SK-N-SH treated with all-trans-retinoic acid at 6 μM for 48 hours (cell line): ENCODE data around the gene FSD2.
A peak's percentile ranks its signal among the peaks of the same experiment; 100 is the strongest.

ENCODE experiments used
- ATAC-seq: fragments of 200-7000 bp; cut with Tn5 transposase; 3 replicates; pipeline ENCODE4 v1.9.1; 2020; ENCODE audit warnings: mild to moderate bottlenecking, moderate library complexity
- ARNTL ChIP-seq: fragments of 450-650 bp; formaldehyde crosslinking; IDR thresholded peaks from 2 replicates; pipeline ENCODE4 v1.5.0; 2020; ENCODE audit warnings: low read depth, mild to moderate bottlenecking, moderate library complexity, borderline replicate concordance
- BACH2 ChIP-seq: fragments of 250-450 bp; sonication (Bioruptor Pico); IDR thresholded peaks from 2 replicates; pipeline ENCODE4 v1.9.0; 2021; ENCODE audit warnings: mild to moderate bottlenecking, borderline replicate concordance
- CREB5 ChIP-seq: fragments of 250-450 bp; sonication (Bioruptor Pico); IDR thresholded peaks from 2 replicates; pipeline ENCODE4 v1.5.1; 2020; ENCODE audit warnings: low read depth, mild to moderate bottlenecking, moderate library complexity
- CSDC2 ChIP-seq: fragments of 250-450 bp; sonication (Bioruptor Pico); IDR thresholded peaks from 2 replicates; pipeline ENCODE4 v1.5.0; 2020; ENCODE audit warnings: mild to moderate bottlenecking, moderate library complexity
- CSRNP3 ChIP-seq: fragments of 250-450 bp; sonication (Bioruptor Pico); IDR thresholded peaks from 2 replicates; pipeline ENCODE4 v1.5.1; 2021; ENCODE audit warnings: mild to moderate bottlenecking, moderate library complexity
- GLIS3 ChIP-seq: fragments of 250-450 bp; sonication (Bioruptor Pico); IDR thresholded peaks from 2 replicates; pipeline ENCODE4 v1.5.0; 2020; ENCODE audit warnings: mild to moderate bottlenecking, moderate library complexity
- OSR1 ChIP-seq: fragments of 250-450 bp; sonication (Bioruptor Pico); IDR thresholded peaks from 2 replicates; pipeline ENCODE4 v1.8.0; 2022; ENCODE audit warnings: moderate library complexity, mild to moderate bottlenecking, inconsistent platforms
- PATZ1 ChIP-seq: fragments of 250-450 bp; sonication (Bioruptor Pico); IDR thresholded peaks from 2 replicates; pipeline ENCODE4 v1.8.0; 2020; ENCODE audit warnings: mild to moderate bottlenecking, moderate library complexity, borderline replicate concordance
- PPARA ChIP-seq: fragments of 250-450 bp; sonication (Bioruptor Pico); IDR thresholded peaks from 2 replicates; pipeline ENCODE4 v1.5.0; 2020; ENCODE audit warnings: mild to moderate bottlenecking, borderline replicate concordance
- RARB ChIP-seq: fragments of 250-450 bp; sonication (Bioruptor Pico); IDR thresholded peaks from 2 replicates; pipeline ENCODE4 v1.8.0; 2021; ENCODE audit warnings: mild to moderate bottlenecking, moderate library complexity
- SNAI2 ChIP-seq: fragments of 250-450 bp; sonication (Bioruptor Pico); IDR thresholded peaks from 2 replicates; pipeline ENCODE4 v1.5.0; 2020; ENCODE audit warnings: mild to moderate bottlenecking, moderate library complexity
- TCF4 ChIP-seq: fragments of 250-450 bp; sonication (Bioruptor Pico); IDR thresholded peaks from 2 replicates; pipeline ENCODE4 v1.8.0; 2021; ENCODE audit warnings: mild to moderate bottlenecking, moderate library complexity, borderline replicate concordance
- TOX ChIP-seq: fragments of 250-450 bp; sonication (Bioruptor Pico); IDR thresholded peaks from 2 replicates; pipeline ENCODE4 v1.8.0; 2021; ENCODE audit warnings: mild to moderate bottlenecking, moderate library complexity, borderline replicate concordance
- TSHZ2 ChIP-seq: fragments of 250-450 bp; sonication (Bioruptor Pico); IDR thresholded peaks from 2 replicates; pipeline ENCODE4 v1.5.0; 2020; ENCODE audit warnings: mild to moderate bottlenecking, moderate library complexity
- ZC3H10 ChIP-seq: fragments of 250-450 bp; sonication (Bioruptor Pico); IDR thresholded peaks from 2 replicates; pipeline ENCODE4 v1.5.1; 2021; ENCODE audit warnings: mild to moderate bottlenecking, moderate library complexity
- ZFP3 ChIP-seq: fragments of 250-450 bp; sonication (Bioruptor Pico); IDR thresholded peaks from 2 replicates; pipeline ENCODE4 v1.5.0; 2020; ENCODE audit warnings: mild to moderate bottlenecking, moderate library complexity
- ZFP30 ChIP-seq: fragments of 450-650 bp; formaldehyde crosslinking; IDR thresholded peaks from 2 replicates; pipeline ENCODE4 v1.5.0; 2022; ENCODE audit warnings: mild to moderate bottlenecking, moderate library complexity
- ZNF565 ChIP-seq: fragments of 450-650 bp; formaldehyde crosslinking; conservative IDR thresholded peaks from 2 replicates; pipeline ENCODE4 v1.5.0; 2020; ENCODE audit warnings: low read depth, mild to moderate bottlenecking, moderate library complexity
- ZNF70 ChIP-seq: fragments of 450-650 bp; formaldehyde crosslinking; IDR thresholded peaks from 2 replicates; pipeline ENCODE4 v1.5.0; 2020; ENCODE audit warnings: mild to moderate bottlenecking, moderate library complexity
- ZNF8 ChIP-seq: fragments of 450-650 bp; formaldehyde crosslinking; IDR thresholded peaks from 2 replicates; pipeline ENCODE4 v1.5.0; 2020; ENCODE audit warnings: mild to moderate bottlenecking, moderate library complexity

FSD2 gene

GRCh38 chr15:82749951-82750830 is 55.7 kb downstream of the FSD2 start:
- TF ChIP-seq GLIS3 (CRISPR knock-in tag) = no peak
- no peak for TF ChIP-seq CREB5 (CRISPR knock-in tag)
- TF ChIP-seq SNAI2 (CRISPR knock-in tag) = no peak
- 0 out of 2 replicates have a peak, but pooled peaks have one; percentile 21 for TF ChIP-seq CSRNP3
- ATAC-seq = peak; percentile 98

- no peak for ATAC-seq
- TF ChIP-seq ZNF565 (CRISPR knock-in tag) = no peak
- no peak for TF ChIP-seq RARB (CRISPR knock-in tag)
- TF ChIP-seq ZNF8 = no peak
- no peak for TF ChIP-seq CSRNP3
Measured at GRCh38 chr15:82748315-82748714, 57.6 kb downstream of the FSD2 start.

- no peak for ATAC-seq
- no peak for TF ChIP-seq SNAI2 (CRISPR knock-in tag)
- TF ChIP-seq CSDC2 (CRISPR knock-in tag) = no peak
- TF ChIP-seq TOX = no peak
- no peak for TF ChIP-seq BACH2
- TF ChIP-seq GLIS3 (CRISPR knock-in tag) = no peak
- TF ChIP-seq ZFP3 (CRISPR knock-in tag) = no peak
- no peak for TF ChIP-seq RARB (CRISPR knock-in tag)
- no peak for TF ChIP-seq CSRNP3
- TF ChIP-seq ZFP30 (CRISPR knock-in tag) = no peak
- TF ChIP-seq ARNTL (CRISPR knock-in tag) = no peak
- TF ChIP-seq TSHZ2 (CRISPR knock-in tag) = no peak
- TF ChIP-seq PATZ1 = no peak
- TF ChIP-seq ZNF565 (CRISPR knock-in tag) = no peak
Measured at GRCh38 chr15:82743810-82744209, 62.1 kb downstream of the FSD2 start.

- no peak for ATAC-seq
- TF ChIP-seq ZC3H10 = no peak
- TF ChIP-seq GLIS3 (CRISPR knock-in tag) = no peak
- no peak for TF ChIP-seq RARB (CRISPR knock-in tag)
- TF ChIP-seq PATZ1 = no peak
- no peak for TF ChIP-seq PPARA (CRISPR knock-in tag)
- TF ChIP-seq CREB5 (CRISPR knock-in tag) = no peak
- TF ChIP-seq ZNF70 (CRISPR knock-in tag) = no peak
- no peak for TF ChIP-seq TOX
- no peak for TF ChIP-seq CSDC2 (CRISPR knock-in tag)
- TF ChIP-seq ZNF565 (CRISPR knock-in tag) = no peak
- TF ChIP-seq SNAI2 (CRISPR knock-in tag) = no peak
- no peak for TF ChIP-seq TCF4 (CRISPR knock-in tag)
- no peak for TF ChIP-seq OSR1
Measured at GRCh38 chr15:82742134-82742533, 63.7 kb downstream of the FSD2 start.
